Skeletal muscle cell (primary cell): ENCODE results near the gene THEM5.

Experiments
- DNase-seq: peaks from one replicate; pipeline ENCODE4 v3.0.0-alpha.2; 2010; ENCODE audit warnings: low read depth
- H3K4me3 ChIP-seq: 2 replicates; pipeline ENCODE4 v1.5.1; 2011; ENCODE audit warnings: low read depth, mild to moderate bottlenecking, control low read depth, low read length, moderate library complexity

The THEM5 gene

GRCh38 chr1:151807766-151808165, 45.7 kb downstream of the THEM5 start:
- no peak for DNase-seq
- H3K4me3 ChIP-seq = no peak overlapping the region

GRCh38 chr1:151807131-151807530, 46.4 kb downstream of the THEM5 start:
- DNase-seq = no peak
- H3K4me3 ChIP-seq = no peak overlapping the region

DNA sequence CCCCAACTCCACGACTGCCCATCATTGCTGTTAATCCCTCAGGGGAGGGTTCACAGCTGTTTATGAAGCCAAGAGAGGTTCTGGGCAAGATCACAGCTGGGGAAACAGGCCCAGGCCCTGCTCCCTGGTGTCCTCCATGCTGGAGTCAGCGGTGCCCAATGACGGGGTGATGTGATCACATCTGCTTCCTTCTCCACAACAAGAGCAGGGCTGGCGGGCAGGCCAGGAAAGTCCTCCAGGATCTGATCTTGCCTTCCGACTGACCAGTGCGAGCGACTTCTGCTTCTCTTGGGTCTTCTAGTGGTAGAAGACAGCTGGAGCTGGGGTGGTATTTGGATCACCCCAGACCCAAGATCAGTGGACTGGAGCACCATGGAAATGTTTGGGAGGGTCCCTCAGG, 47.3 kb downstream of the THEM5 start:
- no peak for DNase-seq
- no peak overlapping the region for H3K4me3 ChIP-seq

GRCh38 chr1:151805066-151805820, 48.3 kb downstream of the THEM5 start, which contains the start of gene LINGO4:
TSS of gene LINGO4 (minus strand) at chr1:151805419. CDS start at chr1:151802704, 2,715 bp downstream.
- H3K4me3 ChIP-seq = no peak within 1 kb of the TSS
- DNase-seq = no peak

GRCh38 chr1:151803915-151804314, 49.6 kb downstream of the THEM5 start:
- no peak for DNase-seq
- no peak overlapping the region for H3K4me3 ChIP-seq

DNA sequence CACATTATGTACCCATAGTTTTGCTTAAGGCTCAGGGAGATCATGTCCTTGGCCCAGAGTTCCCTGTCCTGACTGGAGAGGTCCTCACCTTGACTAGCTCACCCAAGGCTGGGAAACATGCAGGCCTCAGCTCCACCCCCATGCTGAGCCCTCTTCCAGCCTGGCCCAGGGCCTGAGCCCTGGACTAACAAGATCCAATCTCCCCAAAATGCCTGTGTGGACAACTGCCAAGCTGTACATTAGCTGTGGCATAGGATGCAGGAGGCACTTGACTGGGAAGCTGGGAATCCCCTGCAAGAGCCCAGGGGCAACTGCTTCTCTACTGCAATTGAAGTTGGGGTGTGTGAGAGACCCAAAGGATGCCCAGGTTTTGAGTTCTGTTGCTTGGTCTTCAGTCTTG, 50.3 kb downstream of the THEM5 start:
- DNase-seq = no peak
- H3K4me3 ChIP-seq = no peak overlapping the region

DNA sequence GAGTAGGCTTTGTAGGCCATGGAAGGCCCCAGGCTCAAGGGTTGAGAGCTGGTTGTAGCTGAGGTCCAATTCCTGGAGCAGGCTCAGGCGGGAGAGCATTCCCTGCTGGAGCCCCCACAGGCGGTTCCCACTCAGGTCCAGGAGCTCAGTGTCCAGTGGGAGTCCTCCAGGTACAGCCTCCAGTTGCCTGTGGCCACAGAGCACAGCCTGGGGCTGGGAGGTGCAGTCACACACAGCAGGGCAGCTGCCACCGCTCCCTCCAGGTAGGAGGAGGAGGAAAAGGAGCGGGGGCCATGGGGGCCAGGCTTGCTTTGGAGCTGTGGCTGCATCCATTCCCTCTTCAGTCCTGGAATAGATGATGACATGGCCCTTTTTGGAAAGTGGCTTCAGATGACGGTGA, 51.1 kb downstream of the THEM5 start:
- DNase-seq = no peak
- no peak overlapping the region for H3K4me3 ChIP-seq

- DNase-seq = no peak
- H3K4me3 ChIP-seq = no peak overlapping the region
Observed at GRCh38 chr1:151801846-151802245, 51.7 kb downstream of the THEM5 start.

- no peak for DNase-seq
- H3K4me3 ChIP-seq = no peak overlapping the region
Observed at GRCh38 chr1:151801310-151801820, 52.1 kb downstream of the THEM5 start.

DNA sequence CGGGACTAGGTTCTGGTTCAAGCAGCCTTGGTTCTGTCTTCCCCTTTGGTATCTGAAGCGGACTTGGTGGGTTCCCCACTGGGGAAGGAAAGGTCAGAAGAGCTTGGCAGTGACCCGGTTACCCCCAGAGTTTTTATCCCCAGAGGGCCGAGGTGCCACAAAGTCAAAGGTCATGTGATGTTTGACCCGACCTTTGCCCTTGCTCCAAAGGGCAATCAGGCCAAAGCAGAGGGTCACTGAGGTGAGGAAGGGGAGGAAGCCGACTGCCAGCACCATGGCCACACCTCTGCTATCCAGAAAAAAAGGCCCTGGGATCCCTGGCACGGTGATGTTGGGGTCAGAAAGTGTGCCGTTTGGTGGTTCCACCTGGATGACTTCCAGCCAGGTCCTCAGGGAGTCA, 52.7 kb downstream of the THEM5 start:
- DNase-seq = no peak
- no peak overlapping the region for H3K4me3 ChIP-seq

DNA sequence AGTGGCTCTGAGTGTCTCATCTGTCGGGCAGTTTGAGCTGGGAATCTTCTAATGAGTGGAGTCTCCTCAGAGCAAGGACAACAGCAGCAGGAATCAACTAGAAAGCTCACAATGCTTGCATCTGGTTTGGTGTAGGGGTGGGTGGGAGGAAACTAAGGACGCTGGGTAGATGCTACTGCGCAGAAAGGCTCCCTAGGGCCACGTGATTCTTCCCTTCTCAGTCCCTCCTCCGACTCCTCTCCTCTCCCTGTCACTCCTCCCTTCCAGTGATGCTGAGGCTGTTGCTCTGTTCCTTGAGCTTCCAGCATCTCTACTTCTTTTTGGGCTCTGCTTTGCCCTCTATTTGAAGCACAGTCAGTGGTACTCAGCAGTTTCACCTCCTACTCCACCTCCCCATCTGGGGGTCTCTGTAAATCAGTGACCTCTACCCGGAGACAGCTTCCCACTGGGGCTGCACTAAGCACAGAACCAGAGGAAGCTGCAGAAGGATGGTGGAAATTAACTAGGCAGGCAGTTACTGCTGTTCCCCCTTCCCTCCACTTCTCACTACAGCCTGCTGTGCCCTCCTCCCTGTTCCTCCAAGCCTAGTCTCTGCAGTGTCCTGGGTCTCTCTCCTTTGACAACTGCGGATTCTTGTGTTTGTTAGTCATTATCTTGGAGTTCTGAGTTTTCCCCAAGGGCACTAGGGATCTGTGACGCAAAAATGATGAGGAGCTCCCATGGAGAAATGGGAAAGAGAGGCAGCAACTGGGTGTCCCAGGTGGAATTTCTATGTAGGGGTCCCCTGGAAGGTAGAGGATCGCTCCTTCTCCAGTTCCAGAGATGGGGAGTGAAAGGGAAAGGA, 54.1 kb downstream of the THEM5 start:
- no peak for DNase-seq

GRCh38 chr1:151798571-151798970, 54.9 kb downstream of the THEM5 start:
- no peak for DNase-seq
- H3K4me3 ChIP-seq = no peak overlapping the region

More for the DNA sequence above, 54.1 kb downstream of the THEM5 start:
- no peak overlapping the region for H3K4me3 ChIP-seq
